HG03469 (cell line): Measurements from ENCODE around the gene WHRN.

Experiments used
- ATAC-seq: cut with Tn5 transposase; IDR thresholded peaks from one replicate; pipeline ENCODE4 v1.9.1; 2021; ENCODE audit warnings: mild to moderate bottlenecking, moderate library complexity, moderate number of reproducible peaks; ENCODE audit not compliant: unreplicated experiment

Gene WHRN

DNA sequence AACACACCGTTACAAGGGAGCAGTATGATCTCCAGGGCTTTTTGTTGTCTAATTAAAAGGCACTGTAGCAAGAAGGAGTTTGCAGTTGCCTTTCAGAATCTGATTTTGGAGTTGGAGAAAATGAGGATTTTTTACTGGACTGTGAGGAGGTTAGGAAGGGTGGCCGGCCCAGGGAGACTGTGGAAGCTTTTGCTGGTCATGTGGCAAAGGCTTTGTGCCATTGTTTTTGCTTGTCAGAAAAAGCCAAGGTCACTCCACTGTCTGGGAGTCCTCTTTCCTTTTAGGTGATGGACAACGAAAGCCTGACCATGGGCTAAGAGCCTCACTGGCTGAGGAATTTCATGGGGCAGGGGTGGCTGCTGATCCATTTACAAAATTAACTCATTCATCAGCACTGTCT, 10.3 kb upstream of the WHRN start:
- no peak for ATAC-seq

DNA sequence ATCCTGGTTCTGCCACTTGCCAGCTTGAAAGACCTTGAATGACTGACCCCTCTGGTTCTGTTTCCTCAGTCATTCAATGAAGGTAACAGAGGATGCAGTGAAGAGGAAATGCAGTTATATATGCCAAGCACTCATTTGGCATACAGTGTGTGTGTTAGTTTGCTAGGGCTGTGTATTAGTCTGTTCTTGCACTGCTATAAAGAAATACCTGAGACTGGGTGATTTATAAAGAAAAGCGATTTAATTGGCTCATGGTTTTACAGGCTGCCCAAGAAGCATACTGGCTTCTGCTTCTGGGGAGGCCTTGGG, 8.6 kb upstream of the WHRN start:
- no peak for ATAC-seq

DNA sequence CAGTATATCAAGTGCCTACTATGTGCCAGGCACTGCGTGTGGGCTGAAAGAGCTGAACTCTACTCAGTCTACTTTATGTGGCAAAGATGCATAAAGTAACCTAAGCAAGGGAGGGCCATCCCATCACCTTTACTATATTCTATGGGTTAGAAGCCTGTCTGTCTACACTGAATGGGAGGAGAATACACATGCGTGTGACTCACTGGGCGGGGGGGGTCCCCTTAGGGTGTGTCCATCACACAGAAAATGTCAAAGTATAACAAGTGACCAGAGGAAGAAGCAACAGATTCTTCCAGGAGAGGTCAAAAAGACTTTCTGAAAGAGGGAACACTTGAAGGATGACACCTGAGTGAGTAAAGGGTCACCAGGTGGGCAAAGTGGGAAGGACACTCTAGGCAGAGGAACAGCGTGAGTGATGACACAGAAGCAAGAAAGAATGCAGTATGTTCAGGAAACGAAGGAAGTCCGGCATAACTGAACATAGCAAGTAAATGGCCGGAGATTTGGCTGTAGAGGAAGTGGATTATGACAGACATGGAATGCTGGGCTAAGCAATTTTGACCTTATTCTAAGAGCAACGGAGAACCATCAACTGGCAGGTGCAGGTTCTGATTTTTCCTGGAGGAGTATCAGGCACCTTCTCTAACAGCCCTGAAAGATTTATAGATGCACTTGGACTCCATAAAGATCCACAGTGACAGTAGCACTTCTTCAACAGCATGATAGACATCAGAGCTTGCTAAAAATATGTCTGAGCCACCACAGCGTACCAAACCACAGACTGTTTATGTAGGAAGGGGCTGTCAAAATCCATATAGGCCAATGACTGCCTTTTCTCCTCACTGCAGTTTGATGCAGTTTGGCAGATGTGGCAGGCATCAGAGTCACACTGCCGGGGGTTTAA, 8.0 kb upstream of the WHRN start:
- no peak for ATAC-seq

DNA sequence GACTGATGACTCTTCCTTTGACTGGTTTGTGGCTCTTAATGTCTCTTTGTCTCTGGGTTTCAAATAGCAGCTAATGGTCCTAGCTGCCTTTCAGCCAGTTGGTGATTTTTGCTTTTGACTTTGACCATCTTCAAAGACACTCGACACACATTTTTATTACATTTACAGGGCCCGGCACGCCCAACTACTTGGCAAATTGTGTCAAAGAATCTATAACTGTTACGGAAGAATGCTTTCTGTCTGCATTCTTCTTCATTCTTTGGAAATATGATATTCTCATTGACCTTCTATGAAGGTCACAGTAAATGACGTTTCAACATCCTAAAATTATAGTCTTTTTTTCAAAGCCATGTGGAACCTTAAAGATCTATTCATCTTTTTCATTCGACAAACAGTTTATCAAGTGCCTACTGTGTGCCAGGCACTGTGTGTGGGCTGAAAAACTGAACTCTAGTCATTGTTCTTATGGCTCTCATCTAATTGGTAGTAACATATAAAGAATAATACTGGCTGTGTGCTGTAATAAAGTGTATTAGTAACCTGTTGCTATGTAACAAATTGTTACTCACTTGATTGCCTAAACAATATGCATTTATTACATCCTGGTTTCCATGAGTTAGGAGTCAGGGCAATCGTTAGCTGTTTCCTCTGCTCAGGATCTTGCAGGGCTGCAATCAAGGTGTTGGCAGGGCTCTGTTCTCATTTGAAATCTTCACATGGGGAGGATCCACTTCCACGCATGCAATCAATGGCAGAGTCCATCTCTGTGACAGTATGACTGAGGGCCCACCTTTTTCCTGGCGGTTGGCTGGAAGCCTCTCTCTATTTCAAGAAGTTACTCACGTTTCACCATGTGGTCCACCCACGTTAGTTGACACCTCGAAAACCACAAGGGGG, 7.0 kb upstream of the WHRN start:
- no peak for ATAC-seq

DNA sequence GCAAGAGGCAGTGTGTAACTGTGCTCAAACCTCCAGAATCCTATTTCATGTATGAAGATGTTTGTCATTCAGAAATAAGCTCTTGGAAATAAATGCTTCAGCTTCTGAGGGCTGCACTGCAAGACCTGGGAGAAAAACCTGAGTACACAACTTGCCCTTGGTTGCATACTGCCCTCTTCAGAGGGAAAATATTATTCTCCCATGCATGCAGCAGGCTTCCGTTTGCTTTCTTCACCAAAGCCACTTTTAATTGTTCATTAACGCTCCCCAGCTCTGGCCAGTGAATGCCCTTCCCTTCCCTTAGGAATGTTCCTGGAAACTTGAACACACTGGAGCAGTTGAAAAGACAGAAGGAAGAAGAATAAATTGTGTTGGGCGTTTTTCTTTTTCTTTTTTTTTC, 2.5 kb upstream of the WHRN start:
- ATAC-seq = no peak

GRCh38 chr9:114506082-114506390, 763 bp upstream of the WHRN start:
- ATAC-seq = no peak

GRCh38 chr9:114504341-114505186, 709 bp downstream of the WHRN start:
- no peak for ATAC-seq

DNA sequence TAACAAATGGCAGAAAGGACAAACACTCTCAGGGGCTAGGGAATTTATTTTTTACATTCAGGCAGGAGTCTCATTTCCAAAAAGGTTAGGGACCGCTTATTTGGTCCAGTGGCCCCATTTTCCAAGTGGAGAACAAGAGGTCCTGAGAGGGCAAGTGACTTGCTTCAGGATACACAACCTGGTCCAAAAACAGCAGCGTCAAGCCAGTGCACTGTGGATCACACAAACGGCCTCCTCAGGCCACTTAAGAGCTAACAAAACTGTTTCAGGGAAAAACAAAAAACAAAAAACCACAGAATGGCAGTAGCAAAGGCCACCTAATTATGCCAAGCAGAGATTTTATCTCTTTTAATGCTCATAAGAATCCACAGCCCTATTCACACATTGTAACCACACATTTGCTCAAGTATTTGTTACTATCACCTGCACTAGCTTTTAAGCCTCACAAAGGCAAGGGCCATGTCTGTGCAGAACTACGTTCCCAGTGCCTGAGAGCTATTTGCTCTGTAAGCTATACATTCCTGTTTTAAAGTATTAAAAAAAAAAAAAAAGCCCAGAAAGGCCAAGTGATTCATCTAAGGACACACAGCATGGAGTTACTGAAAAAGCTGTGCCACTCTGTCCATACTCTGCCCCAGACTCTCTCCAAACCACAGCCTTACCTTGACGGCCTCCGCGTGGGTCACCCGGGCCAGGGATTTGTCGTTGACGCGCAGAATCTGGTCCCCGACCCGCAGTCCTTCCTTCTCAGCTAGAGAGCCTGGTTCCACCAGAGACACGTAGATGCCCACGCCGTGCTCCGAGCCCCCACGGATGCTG, 1.5 kb downstream of the WHRN start:
- no peak for ATAC-seq

DNA sequence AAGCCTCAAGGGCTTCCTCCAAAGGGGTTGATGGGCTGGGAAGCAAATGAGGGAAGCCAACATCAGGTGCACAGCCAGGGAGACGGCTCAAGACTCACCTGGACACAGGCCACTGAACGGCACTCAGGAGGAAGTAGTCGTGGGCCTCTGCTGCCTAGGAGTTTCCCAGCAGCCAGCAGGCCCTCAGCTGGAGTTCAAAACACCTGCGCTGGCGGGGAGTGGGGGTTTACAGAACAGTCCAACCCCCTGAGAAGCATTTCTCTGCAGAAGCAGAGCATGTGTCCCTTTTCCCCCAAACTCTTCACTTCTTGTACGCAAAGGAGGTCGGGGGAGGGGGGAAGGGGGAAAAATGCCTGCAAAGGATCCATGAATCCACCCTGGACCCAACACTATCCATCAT, 2.3 kb downstream of the WHRN start:
- no peak for ATAC-seq

- ATAC-seq = no peak
These were observed 3.2 kb downstream of the WHRN start for GRCh38 chr9:114501796-114502682.

GRCh38 chr9:114500697-114501292, 4.5 kb downstream of the WHRN start:
- no peak for ATAC-seq

- ATAC-seq = no peak
These were observed 5.2 kb downstream of the WHRN start for GRCh38 chr9:114499941-114500696.

DNA sequence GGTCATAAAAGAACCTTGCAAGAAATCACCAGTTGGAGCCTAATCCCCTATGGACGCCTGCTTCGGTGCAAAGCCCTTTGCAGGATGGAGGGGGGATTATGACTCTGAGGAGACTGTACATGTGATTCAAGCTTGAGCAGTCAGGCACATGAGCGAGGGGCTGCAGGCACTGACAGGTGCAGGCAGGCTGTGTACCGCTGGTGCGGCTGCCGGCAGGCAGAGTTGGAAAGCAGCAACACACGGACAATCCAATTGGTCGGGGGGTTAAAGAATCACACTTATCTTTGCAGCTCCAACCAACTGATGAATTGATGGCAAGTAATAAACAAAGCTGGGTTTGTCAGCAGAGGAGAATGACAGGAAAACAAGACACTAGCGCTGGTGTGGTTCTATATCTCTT, 5.7 kb downstream of the WHRN start:
- ATAC-seq = no peak

GRCh38 chr9:114497727-114498382, 7.4 kb downstream of the WHRN start:
- ATAC-seq = no peak

DNA sequence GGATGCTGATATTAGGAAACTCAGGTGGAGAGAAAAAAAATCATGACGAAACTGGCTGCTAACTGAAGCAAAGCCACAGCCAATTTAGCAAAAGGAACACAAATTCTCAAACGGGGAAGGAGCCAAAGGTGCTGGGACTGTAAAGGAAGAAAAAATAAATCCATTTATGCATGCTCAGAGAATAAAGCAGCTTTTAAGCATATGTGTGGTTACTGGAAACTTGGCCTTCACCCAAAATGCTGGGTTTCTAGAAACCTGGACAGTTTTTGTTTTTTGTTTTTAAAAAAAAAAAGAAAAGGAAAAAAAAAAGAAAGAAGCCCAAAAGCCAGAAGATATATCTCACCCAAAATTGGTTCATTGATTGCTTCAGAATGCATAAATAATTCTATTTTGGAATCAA, 8.0 kb downstream of the WHRN start:
- no peak for ATAC-seq

DNA sequence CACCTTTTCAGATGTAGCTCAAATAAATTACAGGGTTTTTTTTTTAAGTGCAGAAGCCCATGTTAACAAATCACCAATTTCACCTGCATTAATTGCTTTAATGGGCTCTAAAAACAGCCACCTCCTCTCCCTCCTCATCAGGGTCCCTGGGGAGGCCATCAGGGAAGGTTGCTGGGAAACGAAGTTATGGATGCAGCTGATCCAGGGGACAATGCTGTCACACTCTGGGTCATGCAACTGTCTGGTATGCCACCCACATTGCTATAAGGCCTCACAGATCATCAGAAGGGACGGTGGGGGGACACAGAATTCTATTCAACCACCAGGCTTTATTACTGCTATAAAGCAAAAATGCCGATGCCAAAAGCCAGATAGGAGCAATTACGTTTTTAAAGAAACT, 9.3 kb downstream of the WHRN start:
- no peak for ATAC-seq

- ATAC-seq = no peak
These were observed 10.3 kb downstream of the WHRN start for GRCh38 chr9:114494776-114495569.
